Stomach smooth muscle (tissue), 2 donors: ENCODE measurements around the gene PDZD2.
"Not testable (repeated sequence)": the region's sequence is repeated elsewhere in the genome, so short reads cannot be mapped to it uniquely, and the experiment has no call there.

Experiments
- H3K27ac ChIP-seq: one replicate; pipeline ENCODE4 v1.7.0; 2013; ENCODE audit warnings: mild to moderate bottlenecking, low read length, inconsistent platforms
- H3K27me3 ChIP-seq, 2 donors: one replicate each; pipeline ENCODE4 v1.7.0; 2013; ENCODE audit warnings: low read length in 2 of 2; ENCODE audit not compliant: insufficient read depth in 2 of 2, control insufficient read depth in 1 of 2
- H3K36me3 ChIP-seq, 2 donors: one replicate each; pipeline ENCODE4 v1.7.0; 2013; ENCODE audit warnings: low read length in 2 of 2; ENCODE audit not compliant: control insufficient read depth in 2 of 2, insufficient read depth in 2 of 2
- H3K4me1 ChIP-seq: one replicate; pipeline ENCODE4 v1.7.0; 2013; ENCODE audit warnings: low read length; ENCODE audit not compliant: control insufficient read depth, insufficient read depth
- H3K4me3 ChIP-seq, 2 donors: one replicate each; pipeline ENCODE4 v1.7.0; 2013; ENCODE audit warnings: low read length in 2 of 2
- H3K9ac ChIP-seq, 2 donors: one replicate each; pipeline ENCODE4 v1.7.0; 2013; ENCODE audit warnings: low read length in 2 of 2, mild to moderate bottlenecking in 1 of 2
- H3K9me3 ChIP-seq, 2 donors: one replicate each; pipeline ENCODE4 v1.7.0; 2013; ENCODE audit warnings: low read length in 2 of 2; ENCODE audit not compliant: control insufficient read depth in 2 of 2
- donor health status: healthy.
- donor health status: Pancreatic carcinoma.

PDZD2 gene

DNA sequence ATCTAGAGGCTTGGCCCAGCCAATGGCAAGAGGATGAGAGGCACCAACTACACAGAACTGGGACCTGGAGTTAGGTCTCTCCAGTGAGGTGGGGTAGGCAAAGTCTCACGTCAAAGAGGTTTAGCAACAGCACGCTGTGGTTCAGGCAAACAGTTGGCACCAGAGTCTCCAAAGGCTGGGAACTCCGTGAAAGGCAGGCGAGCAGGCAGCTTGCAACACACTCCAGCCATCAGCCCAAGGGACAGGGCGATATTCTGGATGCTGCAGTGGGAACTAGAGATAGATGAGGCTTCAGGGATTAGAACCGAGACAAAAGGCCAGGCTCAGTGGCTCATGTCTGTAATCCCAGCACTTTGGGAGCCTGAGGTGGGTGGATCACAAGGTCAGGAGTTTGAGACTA is 129.1 kb downstream of the PDZD2 start:
- no peaks in the 10 kb centered on the region for H3K4me1 ChIP-seq
- no peak overlapping the region for H3K27ac ChIP-seq
- no peaks in the 10 kb centered on the region for H3K36me3 ChIP-seq
- no peak overlapping the region for H3K4me3 ChIP-seq
- H3K9ac ChIP-seq, result no peak overlapping the region
- H3K9me3 ChIP-seq, result no peaks in the 10 kb centered on the region
- no peaks in the 10 kb centered on the region for H3K27me3 ChIP-seq

DNA sequence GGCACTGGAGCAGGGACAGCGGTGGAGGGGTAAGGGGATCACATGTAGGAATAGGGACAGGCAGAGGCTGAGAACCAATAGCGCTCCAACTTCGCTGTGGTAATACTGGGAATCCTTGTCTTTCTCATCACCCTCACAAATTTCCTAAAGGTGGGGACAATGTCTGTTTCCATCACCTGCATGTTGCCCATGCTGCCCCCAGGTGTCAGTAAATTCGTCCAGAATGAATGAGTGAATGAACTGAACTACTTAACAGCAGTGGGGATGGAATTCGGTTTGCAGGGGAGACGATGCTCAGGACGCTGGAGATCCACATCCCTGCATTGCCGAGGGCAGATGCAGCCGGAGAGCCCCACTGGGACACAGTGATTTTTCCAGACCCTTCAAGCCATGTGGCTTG is 129.9 kb downstream of the PDZD2 start:
- H3K9me3 ChIP-seq, result no peaks in the 10 kb centered on the region
- H3K27me3 ChIP-seq, result no peaks in the 10 kb centered on the region
- no peak overlapping the region for H3K9ac ChIP-seq
- H3K36me3 ChIP-seq, result no peaks in the 10 kb centered on the region
- H3K4me3 ChIP-seq, result no peak overlapping the region
- no peaks in the 10 kb centered on the region for H3K4me1 ChIP-seq
- no peak overlapping the region for H3K27ac ChIP-seq

DNA sequence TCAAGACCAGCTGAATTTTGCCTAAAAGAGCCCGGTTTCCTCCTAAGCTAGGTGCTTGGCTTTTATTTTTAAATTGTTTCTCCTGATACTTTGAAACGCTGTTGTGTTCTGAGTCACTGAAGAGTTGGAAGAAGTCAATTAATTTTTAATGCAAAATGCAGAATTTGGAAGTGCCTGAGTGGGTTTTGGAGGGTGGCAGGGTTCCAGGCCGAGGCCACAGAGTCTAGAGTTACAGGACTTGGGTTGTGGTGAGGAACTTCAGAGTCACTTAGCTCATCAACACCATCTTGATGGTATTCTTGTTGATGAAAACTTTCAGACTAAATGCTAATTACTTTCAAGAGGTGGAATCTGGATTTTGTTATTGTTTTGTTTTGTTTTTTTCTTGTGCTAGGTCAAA is 130.6 kb downstream of the PDZD2 start:
- Histone ChIP-seq H3K9me3 (no peaks in the 10 kb centered on the region), H3K36me3 (no peaks in the 10 kb centered on the region), H3K27me3 (no peaks in the 10 kb centered on the region), H3K4me3 (no peak overlapping the region), H3K9ac (no peak overlapping the region), H3K27ac (no peak overlapping the region), H3K4me1 (peaks cover 3% of the 10 kb centered on the region)

DNA sequence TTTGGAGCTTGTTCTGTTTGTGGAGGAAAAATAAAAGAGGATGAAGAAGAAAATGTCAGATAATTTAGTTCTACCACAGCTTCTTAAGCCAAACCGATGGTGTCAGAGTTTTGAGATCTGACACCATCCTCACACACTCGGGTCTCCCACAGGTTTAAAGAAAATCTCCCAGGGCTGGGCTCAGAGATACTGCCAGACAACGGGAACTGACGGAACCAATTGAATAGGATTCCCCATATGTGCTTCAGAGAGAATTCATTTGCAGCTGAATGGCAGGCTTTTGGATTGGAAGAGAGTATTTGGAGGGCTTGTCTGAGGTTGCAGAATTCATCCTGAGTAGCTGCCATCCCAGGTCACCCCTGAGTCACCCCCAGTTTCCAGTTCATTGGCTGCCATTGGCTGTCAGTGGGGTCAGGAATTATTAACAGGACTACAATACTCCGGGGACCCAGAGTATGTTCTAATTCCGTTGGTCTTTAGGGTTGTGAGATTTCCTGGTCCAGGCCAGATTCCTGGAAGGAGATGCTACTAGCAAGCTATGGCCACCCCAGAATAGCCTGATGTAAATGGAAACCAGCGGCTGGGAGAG is 131.3 kb downstream of the PDZD2 start:
- Histone ChIP-seq H3K4me1 (peaks cover 6% of the 10 kb centered on the region), H3K27me3 (no peaks in the 10 kb centered on the region), H3K9ac (no peak overlapping the region), H3K9me3 (no peaks in the 10 kb centered on the region), H3K36me3 (no peaks in the 10 kb centered on the region), H3K4me3 (no peak overlapping the region), H3K27ac (no peak overlapping the region)

DNA sequence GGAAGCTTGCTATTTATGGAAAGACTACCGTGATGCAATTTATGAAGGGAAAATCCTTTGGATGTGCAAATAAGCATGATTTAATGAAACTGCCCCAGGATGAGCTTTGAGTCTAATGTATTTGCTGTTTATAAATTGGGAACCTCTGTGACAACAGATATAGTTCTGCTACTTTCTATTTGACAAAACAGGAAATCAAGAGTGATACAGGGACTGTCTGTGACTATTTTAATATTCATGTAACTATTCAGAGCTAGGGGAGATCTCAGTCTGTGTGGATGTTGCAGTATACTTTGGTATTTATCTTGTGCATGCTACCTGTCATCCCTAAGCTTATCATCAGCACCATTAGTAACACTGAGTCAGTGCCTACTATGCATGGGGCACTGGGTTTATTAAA is 132.1 kb downstream of the PDZD2 start:
- no peak overlapping the region for H3K9ac ChIP-seq
- peaks cover 0 to 4% of the 10 kb centered on the region in 2 donors for H3K9me3 ChIP-seq
- H3K27ac ChIP-seq, result no peak overlapping the region
- no peaks in the 10 kb centered on the region for H3K27me3 ChIP-seq
- H3K4me1 ChIP-seq, result peaks cover 8% of the 10 kb centered on the region
- H3K4me3 ChIP-seq, result no peak overlapping the region
- H3K36me3 ChIP-seq, result no peaks in the 10 kb centered on the region

DNA sequence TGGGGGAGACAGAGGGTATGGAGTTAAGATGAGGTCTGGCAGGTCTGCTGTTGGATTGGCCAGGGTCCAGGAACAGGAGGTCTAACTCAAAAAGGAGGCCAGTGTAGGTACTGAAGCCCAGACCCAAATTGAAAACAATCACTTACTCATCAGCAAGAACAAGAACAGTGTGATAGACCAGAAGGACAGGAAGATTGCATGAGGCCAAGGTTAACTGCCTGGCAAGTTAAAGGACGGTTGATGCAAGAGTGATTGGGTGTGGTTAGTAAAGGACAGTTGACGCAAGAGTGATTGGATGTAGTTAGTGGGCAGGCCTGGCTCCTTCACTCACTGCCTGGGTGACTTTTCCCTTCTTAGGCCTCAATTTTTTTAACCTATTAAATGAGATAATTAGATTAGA is 132.6 kb downstream of the PDZD2 start:
- Histone ChIP-seq H3K27ac (no peak overlapping the region), H3K4me3 (no peak overlapping the region), H3K4me1 (peaks cover 8% of the 10 kb centered on the region), H3K9me3 (peaks cover 0 to 4% of the 10 kb centered on the region in 2 donors), H3K9ac (no peak overlapping the region), H3K27me3 (no peaks in the 10 kb centered on the region), H3K36me3 (no peaks in the 10 kb centered on the region)

DNA sequence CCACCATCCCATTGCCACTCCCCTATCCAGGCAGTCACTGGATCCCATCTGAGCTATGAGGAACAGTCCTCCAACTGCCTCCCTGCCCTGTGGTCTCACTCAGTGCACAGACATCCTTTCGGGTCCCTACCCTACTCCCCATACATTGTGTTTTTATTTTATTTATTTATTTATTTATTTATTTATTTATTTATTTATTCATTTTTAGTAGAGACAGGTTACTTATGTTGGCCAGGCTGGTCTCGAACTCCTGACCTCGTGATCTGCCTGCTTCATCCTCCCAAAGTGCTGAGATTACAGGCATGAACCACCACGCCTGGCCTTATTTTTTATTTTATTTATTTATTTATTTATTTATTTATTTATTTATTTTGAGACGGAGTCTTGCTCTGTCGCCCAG is 137.4 kb downstream of the PDZD2 start:
- H3K9me3 ChIP-seq, H3K36me3 ChIP-seq, H3K4me1 ChIP-seq, H3K27ac ChIP-seq, H3K4me3 ChIP-seq, H3K27me3 ChIP-seq, H3K9ac ChIP-seq: not testable (repeated sequence)

DNA sequence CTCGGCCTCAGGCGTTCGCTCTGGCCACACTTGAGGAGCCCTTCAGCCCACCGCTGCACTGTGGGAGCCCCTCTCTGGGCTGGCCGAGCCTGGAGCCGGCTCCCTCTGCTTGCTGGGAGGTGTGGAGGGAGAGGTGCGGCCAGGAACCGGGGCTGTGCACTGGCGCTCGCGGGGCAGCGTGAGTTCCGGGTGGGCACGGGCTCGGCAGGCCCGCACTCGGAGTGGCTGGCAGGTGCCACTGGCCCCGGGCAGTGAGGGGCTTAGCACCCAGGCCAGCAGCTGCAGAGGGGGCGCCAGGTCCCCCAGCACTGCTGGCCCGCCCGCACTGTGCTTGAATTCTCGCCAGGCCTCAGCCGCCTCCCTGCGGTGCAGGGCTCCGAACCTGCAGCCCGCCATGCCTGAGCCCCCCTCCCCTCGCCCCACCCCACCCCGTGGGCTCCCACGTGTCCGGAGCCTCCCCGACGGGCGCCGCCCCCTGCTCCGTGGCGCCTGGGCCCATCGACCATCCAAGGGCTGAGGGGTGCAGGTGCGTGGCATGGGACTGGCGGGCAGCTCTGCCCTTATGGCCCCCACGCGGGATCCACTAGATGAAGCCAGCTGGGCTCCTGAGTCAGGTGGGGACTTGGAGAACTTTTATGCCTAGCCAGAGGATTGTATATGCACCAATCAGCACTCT is 138.2 kb downstream of the PDZD2 start:
- Histone ChIP-seq H3K4me1 (peaks cover 8% of the 10 kb centered on the region), H3K9me3 (peaks cover 0 to 4% of the 10 kb centered on the region in 2 donors), H3K4me3 (no peak overlapping the region), H3K27me3 (peaks cover 0 to 2% of the 10 kb centered on the region in 2 donors), H3K9ac (no peak overlapping the region), H3K36me3 (no peaks in the 10 kb centered on the region), H3K27ac (no peak overlapping the region)

DNA sequence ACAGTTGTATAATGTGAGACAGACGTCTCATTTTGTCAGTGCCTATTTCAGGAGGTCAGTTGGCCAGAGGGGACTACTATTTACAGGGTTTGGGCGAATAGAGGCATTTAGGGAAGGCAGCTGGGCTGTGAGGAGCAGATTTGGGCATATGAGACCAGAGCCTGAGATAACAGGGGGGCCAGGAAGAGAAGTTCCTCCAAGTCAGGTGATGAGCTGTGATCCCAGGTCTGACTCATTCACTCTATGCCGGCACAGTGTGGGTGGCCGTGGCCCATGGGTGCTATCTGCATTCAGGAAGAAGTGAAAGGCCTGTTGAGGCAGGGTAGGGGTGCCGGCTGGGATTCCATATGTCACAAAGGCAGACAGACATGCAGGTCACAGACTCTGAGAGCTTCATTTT is 142.8 kb downstream of the PDZD2 start:
- H3K9me3 ChIP-seq, result no peaks in the 10 kb centered on the region
- no peak overlapping the region for H3K9ac ChIP-seq
- no peaks in the 10 kb centered on the region for H3K36me3 ChIP-seq
- H3K27ac ChIP-seq, result no peak overlapping the region
- no peaks in the 10 kb centered on the region for H3K4me1 ChIP-seq
- no peak overlapping the region for H3K4me3 ChIP-seq
- peaks cover 0 to 2% of the 10 kb centered on the region in 2 donors for H3K27me3 ChIP-seq

DNA sequence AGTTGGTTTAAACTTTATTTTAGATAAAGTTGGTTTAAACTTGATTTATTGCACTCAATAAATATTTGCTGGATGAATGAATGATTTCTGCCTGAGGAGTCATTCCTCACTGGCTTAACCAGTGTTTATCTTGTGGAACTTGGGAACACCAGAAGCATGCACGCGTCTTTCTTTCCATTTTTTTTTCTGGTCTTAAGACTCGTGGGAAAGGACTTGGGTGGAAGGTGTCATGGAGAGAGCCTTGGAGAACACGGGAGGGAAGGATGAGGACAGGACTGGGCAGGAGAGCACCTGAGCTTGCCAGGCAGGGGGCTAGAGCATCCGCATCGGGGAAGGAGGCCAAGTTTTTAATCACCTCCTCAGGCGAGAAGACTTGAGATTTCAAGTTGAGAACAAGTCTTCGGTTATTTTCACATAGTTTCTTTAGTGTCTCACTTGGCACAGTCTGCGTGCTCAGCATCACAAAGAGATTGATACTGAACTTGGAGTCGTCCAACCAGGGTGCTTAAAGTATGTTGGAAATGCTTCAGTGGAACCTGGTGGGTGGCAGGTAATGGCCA is 144.2 kb downstream of the PDZD2 start:
- no peak overlapping the region for H3K27ac ChIP-seq
- H3K36me3 ChIP-seq, result no peaks in the 10 kb centered on the region
- no peak overlapping the region for H3K4me3 ChIP-seq
- peaks cover 0 to 2% of the 10 kb centered on the region in 2 donors for H3K27me3 ChIP-seq
- no peak overlapping the region for H3K9ac ChIP-seq
- no peaks in the 10 kb centered on the region for H3K9me3 ChIP-seq
- no peaks in the 10 kb centered on the region for H3K4me1 ChIP-seq

DNA sequence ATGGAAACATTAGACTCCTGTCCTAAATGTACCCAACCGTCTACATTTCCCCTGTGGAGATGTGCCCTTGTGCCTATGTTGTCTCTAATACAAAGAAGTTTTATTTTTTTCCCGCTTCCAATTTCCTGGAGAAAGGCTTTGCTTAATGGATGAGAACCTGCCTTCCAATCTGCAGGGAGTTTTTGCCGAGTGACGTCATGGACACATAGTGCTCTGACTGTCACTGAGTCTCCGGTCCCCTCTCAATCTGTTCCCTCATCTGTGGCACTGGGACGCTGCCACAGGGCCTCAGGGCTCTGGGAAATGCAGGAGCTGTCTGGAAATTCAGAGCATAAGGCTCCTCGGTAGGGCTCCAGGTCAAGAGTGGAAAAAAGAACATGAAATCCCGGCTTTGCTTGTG is 144.8 kb downstream of the PDZD2 start:
- H3K4me3 ChIP-seq, result no peak overlapping the region
- H3K27ac ChIP-seq, result no peak overlapping the region
- peaks cover 0 to 2% of the 10 kb centered on the region in 2 donors for H3K27me3 ChIP-seq
- no peaks in the 10 kb centered on the region for H3K36me3 ChIP-seq
- no peaks in the 10 kb centered on the region for H3K4me1 ChIP-seq
- H3K9ac ChIP-seq, result no peak overlapping the region
- H3K9me3 ChIP-seq, result peaks cover 0 to under 1% of the 10 kb centered on the region in 2 donors
